Measurements from ENCODE around the gene TPK1.
"Not testable (repeated sequence)": the region's sequence is repeated elsewhere in the genome, so short reads cannot be mapped to it uniquely, and the experiment has no call there.

The TPK1 gene

DNA sequence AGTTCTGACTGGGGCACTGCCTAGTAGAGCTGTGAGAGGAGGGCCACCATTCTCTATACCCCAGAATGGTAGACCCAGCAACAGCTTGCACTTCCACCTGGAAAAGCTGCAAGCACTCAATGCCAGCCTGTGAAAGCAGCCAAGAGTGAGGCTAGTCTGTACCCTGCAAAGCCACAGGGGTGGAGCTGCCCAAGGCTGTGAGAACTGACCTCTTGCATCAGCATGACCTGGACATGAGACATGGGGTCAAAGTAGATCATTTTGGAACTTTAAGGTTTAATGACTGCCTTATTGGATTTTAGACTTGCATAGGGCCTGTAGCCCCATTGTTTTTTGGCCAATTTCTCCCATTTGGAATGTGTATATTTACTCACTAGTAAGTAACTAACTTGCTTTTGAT lies 206.3 kb downstream of the TPK1 start:
- no peak for DNase-seq (ENCODE audit: low spot score)

DNA sequence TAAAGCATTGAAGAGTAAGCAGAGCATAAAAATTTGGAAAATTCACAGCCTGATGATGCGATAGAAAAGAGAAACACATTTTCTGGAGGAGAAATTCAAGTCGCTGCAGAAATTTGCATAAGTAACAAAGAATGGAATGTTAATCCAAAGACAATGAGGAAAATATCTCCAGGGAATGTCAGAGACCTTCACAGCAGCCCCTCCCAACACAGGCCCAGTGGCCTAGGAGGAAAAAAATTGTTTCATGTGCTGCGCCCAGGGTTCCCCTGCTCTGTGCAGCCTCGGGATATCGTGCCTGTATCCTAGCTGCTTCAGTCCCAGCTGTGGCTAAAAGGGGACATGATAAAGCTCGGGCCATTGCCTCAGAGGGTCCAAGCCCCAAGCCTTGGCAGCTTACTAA lies 206.8 kb downstream of the TPK1 start:
- DNase-seq (ENCODE audit: low spot score): no peak

DNA sequence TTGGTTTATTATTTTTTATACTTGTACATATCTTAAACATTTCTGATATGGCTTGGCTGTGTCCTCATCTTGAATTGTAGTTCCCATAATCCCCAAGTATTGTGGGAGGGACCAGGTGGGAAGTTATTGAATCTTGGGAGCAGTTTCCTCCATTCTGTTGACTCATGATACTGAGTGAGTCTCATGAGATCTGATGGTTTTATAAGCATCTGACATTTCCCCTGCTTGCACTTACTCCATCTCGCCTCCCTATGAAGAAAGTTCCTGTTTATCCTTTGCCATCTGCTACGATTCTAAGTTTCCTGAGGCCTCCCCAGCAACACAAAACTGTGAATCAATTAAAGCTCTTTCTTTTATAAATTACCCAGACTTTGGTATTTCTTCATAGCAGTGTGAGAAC lies 207.7 kb downstream of the TPK1 start:
- no peak for DNase-seq (ENCODE audit: low spot score)

DNA sequence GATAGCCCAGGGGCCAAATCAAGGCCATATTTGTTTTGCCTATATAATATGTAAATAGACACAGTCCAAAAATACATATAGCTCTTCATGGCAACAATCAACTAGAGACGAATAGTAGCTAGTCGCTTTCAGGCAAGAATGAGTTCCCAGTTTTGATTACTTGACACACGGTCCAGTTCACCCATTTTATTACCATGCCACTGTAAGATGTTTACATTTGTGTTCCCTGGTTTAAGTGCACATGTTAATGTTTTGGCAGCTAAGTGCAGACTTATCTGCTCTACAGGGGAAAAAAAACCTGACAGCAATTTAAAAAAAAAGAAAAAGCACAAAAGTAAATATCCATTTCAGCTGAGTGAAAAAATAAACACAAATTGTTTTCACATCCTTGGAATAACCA lies 213.1 kb downstream of the TPK1 start:
- DNase-seq (ENCODE audit: low spot score): no peak

DNA sequence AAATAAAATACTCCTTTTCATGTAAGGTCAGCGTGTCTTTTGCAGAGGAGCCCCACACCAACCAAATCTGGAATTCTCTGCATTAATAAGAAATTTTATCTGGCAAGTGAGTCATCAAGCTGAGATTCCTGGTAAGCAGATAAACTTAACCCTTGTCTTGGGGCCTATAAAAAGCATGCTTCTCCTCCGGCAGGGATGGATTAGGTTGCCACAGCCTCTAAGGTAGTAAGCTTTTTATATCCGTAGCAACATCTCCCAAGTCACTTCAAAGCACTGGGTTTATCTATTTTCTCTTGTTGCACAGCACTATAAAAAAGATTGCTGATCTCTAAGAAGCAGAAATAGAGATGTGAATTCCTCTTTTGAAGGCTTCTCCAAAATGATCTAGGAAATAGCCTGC lies 229.6 kb downstream of the TPK1 start:
- no peak for DNase-seq (ENCODE audit: low spot score)

DNA sequence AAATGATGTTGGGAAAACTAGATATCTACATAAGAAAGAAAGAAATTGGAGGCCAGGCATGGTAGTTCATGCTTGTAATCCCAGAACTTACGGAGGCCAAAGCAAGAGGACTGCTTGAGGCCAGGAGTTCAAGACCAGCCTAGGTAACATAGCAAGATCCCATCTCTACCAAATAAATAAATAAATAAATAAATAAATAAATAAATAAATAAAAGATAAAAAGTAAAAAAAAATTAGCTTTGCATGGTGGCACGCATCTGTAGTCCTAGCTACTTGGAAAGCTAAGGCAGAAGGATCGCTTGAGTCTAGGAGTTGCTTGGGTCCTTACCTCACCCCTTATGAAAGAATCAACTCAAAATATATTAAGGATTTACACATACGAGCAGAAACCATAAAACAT lies 238.9 kb downstream of the TPK1 start:
- DNase-seq (ENCODE audit: low spot score): no peak

DNA sequence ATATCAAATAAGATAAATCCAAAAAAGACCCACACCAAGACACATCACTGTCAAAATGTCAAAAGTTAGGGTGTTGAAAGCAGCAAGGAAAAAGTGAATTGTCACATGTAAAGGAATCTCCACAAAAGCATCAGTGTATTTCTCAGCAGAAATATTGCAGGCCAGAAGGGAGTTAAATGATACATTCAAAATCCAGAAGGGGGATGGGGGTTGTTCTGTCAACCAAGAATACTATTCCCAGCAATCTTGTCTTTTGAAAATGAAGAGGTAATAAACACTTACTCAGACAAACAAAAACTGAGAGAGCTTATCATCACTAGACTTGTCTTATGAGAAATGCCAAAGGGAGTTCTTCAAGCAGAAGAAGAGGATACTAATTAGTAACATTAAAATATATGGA lies 241.3 kb downstream of the TPK1 start:
- DNase-seq (ENCODE audit: low spot score): no peak

- no peak for DNase-seq (ENCODE audit: low spot score)
Observed at GRCh38 chr7:144588559-144589051, 247.2 kb downstream of the TPK1 start.

DNA sequence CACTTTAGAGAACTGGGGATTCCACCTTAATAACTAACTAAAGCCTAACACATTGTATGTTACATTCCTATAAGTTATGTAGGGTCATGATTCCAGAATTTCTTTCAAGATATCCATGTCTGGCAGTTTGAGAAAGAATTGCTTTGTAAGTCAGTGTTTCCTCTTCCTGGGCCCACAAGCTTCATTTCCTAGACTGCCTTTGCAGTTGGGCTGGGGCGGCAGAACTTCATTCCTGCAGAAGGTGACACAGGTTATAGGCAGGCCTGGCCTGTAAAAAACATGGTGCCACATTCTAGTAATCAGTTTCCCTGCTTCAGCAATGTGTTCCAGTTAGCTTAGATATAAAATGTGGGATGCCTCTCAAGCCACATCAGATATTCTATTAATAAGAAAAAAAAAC lies 248.2 kb downstream of the TPK1 start:
- no peak for DNase-seq (ENCODE audit: low spot score)

- DNase-seq (ENCODE audit: low spot score): no peak
Observed at GRCh38 chr7:144584726-144585125, 251.1 kb downstream of the TPK1 start.

DNA sequence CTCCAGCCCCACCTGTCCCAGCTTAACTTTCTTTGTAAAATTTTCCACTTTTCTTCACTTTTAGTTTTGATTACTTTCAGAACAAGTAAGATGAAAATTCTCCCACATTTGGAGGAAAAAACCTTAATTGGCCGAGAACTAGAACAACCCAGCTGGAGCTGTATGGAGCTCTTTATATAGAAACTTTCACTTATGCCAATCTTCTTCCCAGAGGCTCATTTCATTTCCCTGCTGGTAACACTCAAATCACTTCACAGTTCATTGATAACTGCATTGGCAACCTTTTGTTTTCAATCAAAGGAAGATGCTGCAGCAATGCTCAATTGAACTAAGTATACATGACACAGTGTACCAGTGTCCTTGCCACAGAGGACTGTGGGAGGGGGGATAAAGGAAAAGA lies 256.2 kb downstream of the TPK1 start:
- DNase-seq (ENCODE audit: low spot score): no peak

GRCh38 chr7:144575456-144575855 lies 260.4 kb downstream of the TPK1 start:
- DNase-seq (ENCODE audit: low spot score): no peak

DNA sequence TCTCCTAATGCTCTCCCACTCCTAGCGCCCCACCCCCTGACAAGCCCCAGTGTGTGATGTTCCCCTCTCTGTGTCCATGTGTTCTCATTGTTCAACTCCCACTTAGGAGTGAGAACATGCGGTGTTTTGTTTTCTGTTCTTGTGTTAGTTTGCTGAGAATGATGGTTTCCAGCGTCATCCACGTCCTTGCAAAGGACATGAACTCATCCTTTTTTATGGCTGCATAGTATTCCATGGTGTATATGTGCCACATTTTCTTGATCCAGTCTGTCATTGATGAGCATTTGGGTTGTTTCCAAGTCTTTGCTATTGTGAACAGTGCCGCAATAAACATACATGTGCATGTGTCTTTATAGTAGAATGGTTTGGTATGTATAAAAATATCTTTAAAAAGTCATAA lies 261.1 kb downstream of the TPK1 start:
- DNase-seq (ENCODE audit: low spot score): not testable (repeated sequence)

DNA sequence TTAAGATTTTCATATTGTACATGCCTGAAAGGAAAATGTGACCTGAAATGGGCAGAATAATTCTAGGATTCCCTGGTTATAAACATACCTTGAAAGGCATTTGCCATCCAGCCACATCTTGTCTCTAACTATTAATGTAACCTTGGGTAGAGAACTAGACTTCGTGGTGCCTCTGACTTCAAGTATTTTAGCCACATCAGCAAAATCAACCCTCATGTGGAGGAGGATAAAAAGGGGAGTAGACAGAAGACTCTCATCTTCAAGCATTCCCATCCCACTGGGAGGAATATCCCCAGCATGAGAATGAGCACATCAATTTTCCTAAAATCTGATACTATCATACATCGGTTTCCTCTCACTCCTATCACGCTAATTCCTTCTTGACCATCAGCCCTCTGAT lies 267.6 kb downstream of the TPK1 start:
- DNase-seq (ENCODE audit: low spot score): no peak

GRCh38 chr7:144565586-144565985 lies 270.3 kb downstream of the TPK1 start:
- no peak for DNase-seq (ENCODE audit: low spot score)

- no peak for DNase-seq (ENCODE audit: low spot score)
Observed at GRCh38 chr7:144549861-144550260, 286.0 kb downstream of the TPK1 start.

- no peak for DNase-seq (ENCODE audit: low spot score)
Observed at GRCh38 chr7:144548556-144548955, 287.3 kb downstream of the TPK1 start.

DNA sequence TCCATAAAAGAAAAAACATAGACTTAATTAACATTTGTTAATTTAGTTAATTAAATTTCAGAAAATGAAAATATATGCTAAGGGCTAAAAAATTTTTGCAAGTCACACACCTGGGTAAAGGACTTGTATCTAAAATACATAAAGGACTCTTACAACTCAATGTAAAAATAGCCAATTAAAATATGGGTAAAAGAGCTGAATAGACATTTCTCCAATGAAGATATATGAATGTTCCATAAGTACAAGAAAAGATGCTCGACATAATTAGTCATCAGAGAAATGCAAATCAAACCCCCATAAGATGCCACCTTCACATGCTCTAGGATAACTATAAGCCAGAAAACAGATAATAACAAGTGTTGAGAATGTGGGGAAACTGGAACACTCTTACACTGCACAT lies 288.0 kb downstream of the TPK1 start:
- no peak for DNase-seq (ENCODE audit: low spot score)

DNA sequence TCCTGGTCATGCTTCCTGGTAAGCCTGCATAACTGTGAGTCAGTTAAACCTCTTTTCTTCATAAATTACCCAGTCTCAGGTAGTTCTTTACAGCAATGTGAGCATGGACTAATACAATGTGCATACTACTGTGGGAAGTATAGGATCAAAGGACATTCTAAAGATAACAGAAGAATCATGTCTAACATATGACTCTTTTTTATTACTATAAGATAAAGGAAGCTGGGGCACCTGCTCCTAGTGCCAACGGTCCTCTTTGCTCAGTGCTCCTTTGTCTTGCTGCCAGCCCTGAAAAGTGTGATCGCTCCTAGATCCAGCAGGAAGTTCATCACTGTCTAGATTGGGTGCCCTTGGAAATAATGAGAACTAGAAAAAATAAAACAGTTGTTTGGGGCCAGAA lies 289.1 kb downstream of the TPK1 start:
- DNase-seq (ENCODE audit: low spot score): no peak

DNA sequence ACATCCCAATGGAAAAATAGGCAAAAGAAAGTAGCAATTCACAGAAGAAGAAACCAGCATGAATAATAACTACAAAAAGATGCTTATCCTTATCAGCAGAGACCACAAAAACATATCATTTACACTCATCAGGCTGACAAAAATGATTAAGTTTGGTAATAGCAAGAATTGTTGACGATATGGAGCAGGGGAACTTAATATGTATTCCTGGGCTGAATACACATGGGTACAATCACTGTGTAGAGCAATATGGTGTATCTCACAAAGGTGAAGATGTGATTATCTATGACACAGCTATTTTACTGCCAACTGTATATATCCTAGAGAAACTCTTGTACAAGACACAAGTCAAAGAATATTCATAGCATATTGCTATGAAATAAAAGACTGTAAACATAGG lies 290.5 kb downstream of the TPK1 start:
- no peak for DNase-seq (ENCODE audit: low spot score)

- DNase-seq (ENCODE audit: low spot score): no peak
Observed at GRCh38 chr7:144534655-144535395, 301.0 kb downstream of the TPK1 start.

DNA sequence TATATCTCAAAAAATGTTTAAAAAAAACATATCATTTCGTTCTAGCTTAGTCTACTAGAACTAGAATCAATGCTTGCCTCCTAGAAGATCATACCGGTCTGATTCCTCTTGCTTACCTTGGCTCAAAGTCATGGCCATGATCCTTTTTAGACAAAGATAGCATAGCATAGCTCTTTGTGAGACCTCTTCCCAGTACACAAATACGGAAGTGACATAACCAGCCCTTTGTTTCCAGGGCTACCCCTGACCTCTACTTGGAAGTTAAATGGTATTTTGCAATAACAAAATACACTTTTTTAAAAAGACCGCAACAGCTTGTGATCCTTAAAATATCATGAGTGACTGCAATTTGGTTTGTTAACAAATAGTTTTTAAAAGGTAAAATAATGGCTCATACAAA lies 301.7 kb downstream of the TPK1 start:
- DNase-seq (ENCODE audit: low spot score): no peak

DNA sequence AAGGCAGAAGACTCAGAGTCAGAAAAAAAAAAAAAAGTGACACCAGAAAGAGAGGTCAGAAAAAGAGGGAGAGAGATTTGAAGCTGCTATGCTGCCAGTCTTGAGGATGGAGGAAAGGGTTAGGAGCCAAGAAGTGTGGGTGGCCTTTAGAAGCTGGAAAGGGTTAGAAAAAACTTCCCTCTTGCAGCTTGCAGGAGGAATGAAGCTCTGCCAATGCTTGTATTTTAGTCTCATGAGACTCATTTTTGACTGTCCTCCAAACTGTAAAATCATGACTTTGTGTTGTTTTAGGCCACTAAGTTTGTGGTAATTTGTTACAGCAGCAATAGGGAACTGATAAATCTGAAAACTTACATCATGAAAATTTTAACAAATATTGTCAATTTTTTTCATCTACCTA lies 304.7 kb downstream of the TPK1 start:
- no peak for DNase-seq (ENCODE audit: low spot score)

DNA sequence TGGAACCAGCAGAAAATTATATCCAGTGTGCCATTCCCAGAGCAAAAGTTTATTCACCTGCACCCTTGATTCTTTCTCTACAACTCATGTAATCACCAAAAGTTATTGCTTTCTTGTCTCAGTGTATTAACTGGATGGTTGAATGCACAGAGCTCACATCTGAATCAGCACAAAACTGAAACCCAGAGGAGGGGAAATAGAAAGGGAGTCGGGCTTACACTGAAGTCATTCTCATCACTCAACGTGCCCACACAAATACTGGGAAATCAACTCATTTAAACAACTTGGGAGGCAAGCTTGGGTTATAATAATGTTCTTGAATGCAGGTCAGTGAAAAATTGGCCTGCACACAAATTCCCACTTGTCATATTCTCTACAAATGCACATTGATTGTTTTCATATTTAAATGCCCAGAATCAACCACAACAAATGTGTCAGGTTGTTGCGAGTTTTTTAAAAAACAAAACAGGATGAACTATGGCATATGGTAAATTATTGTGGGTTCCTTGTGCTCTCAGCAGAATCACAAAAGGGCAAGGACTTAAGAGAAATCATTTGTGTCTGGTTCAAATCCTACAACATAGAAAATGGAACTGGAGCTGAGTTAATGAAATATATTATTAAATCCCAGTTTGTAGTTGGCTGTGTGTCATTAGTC lies 306.5 kb downstream of the TPK1 start:
- DNase-seq (ENCODE audit: low spot score): peak; percentile 9

Measured in activated CD4-positive, alpha-beta T cell treated with anti-CD3 and anti-CD28 coated beads, Interleukin-2, Interleukin-4, amounts not matched to agents 100 ng/mL and 50 ng/mL, durations not matched to agents 16 hours and 8 hours (primary cell).